Measurements from ENCODE around the gene COIL.
"Not testable (repeated sequence)": the region's sequence is repeated elsewhere in the genome, so short reads cannot be mapped to it uniquely, and the experiment has no call there.

Gene COIL

GRCh38 chr17:56965681-56966080 is 4.8 kb upstream of the COIL start:
- not testable (repeated sequence) for H3K27me3 Mint-ChIP-seq; H3K4me3 Mint-ChIP-seq; H3K27ac Mint-ChIP-seq; H3K36me3 Mint-ChIP-seq; H3K9me3 Mint-ChIP-seq (ENCODE audit: low read depth); H3K4me1 Mint-ChIP-seq (ENCODE audit: low read depth)

GRCh38 chr17:56965241-56965640 is 4.4 kb upstream of the COIL start:
- H3K36me3 Mint-ChIP-seq; H3K4me1 Mint-ChIP-seq (ENCODE audit: low read depth); H3K27ac Mint-ChIP-seq; H3K27me3 Mint-ChIP-seq; H3K4me3 Mint-ChIP-seq; H3K9me3 Mint-ChIP-seq (ENCODE audit: low read depth): not testable (repeated sequence)

- Mint-ChIP-seq H3K36me3 (no peaks in the 10 kb centered on the region), H3K4me1 (ENCODE audit: low read depth) (peaks cover 28% of the 10 kb centered on the region), H3K27ac (no peak overlapping the region), H3K9me3 (ENCODE audit: low read depth) (no peaks in the 10 kb centered on the region), H3K27me3 (no peaks in the 10 kb centered on the region), H3K4me3 (no peak overlapping the region)
Observed at GRCh38 chr17:56956992-56957391, 3.9 kb downstream of the COIL start.

DNA sequence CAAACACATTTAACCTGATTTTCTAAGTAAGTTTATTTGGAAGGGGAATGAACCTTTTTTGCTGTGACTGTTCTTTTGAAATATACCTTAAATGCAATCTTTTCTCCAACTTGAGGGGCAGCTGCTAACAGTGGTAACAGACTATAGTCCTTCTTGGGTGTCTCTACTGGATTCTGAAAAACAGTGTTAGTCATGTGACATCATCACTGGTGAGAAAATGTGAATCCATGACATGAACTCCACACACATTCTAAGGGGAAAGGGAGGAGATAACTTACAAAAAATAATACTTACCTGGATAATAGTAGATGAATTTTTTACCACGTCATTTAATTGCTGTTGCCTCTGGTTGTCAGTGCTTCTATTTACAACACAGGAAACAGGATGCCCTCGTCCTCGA is 11.3 kb downstream of the COIL start:
- Mint-ChIP-seq H3K4me3 (no peak overlapping the region), H3K4me1 (ENCODE audit: low read depth) (peaks cover 5% of the 10 kb centered on the region), H3K27ac (peak overlapping the region; percentile 46), H3K27me3 (no peaks in the 10 kb centered on the region), H3K36me3 (peaks cover 4% of the 10 kb centered on the region), H3K9me3 (ENCODE audit: low read depth) (no peaks in the 10 kb centered on the region)

DNA sequence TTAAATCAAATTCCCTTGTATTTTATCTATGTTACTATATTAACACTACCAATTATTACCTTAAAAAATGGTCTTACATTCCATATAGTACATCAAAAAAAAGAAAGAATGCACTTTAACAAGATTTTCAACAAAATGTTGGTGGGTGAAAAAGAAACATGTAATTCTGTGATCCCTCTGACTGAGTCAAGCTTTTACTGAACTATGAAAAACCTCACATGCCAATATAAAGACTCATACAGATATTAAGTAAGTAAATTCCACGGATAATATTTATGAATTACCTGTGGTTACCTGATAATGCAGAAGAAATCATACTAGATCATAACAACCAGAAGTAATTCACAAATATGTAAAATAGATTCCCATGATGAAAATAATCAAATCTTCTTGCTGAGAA is 12.4 kb downstream of the COIL start:
- Mint-ChIP-seq H3K4me3 (no peak overlapping the region), H3K36me3 (peaks cover 4% of the 10 kb centered on the region)

GRCh38 chr17:56947741-56948140 is 13.1 kb downstream of the COIL start:
- H3K9me3 Mint-ChIP-seq (ENCODE audit: low read depth), result no peaks in the 10 kb centered on the region
- H3K4me3 Mint-ChIP-seq, result no peak overlapping the region
- H3K4me1 Mint-ChIP-seq (ENCODE audit: low read depth), result peaks cover 3% of the 10 kb centered on the region
- H3K27ac Mint-ChIP-seq, result no peak overlapping the region
- H3K36me3 Mint-ChIP-seq, result peaks cover 4% of the 10 kb centered on the region
- no peaks in the 10 kb centered on the region for H3K27me3 Mint-ChIP-seq

More for the DNA sequence above, 12.4 kb downstream of the COIL start:
- Mint-ChIP-seq H3K27me3 (no peaks in the 10 kb centered on the region), H3K9me3 (ENCODE audit: low read depth) (no peaks in the 10 kb centered on the region), H3K4me1 (ENCODE audit: low read depth) (peaks cover 4% of the 10 kb centered on the region), H3K27ac (no peak overlapping the region)

DNA sequence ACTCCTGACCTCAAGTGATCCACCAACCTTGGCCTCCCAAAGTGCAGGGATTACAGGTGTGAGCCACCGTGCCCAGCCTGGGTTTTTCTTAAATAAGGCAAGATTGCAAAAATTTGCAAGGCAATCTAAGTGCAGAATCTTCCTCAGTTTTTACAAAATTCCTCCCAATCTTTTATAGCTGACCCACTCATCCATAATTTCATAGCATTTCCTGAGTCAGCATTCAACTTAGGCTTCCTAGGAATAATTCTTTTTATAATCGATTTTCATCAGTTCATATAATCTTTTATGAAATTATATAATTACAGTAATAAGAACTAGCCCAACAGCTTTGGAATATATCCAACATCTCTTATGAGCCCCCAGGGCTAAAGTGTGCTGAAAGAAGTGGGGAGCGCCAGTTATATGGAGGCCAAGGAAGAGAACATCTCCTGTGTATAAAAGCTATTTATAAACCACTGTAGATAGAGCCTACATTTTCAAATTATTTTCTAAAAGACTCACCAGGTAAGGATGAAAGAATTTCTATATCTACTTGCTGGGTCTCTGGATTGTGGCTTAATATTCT is 14.8 kb downstream of the COIL start:
- no peaks in the 10 kb centered on the region for H3K9me3 Mint-ChIP-seq (ENCODE audit: low read depth)
- H3K27ac Mint-ChIP-seq, result no peak overlapping the region
- H3K4me3 Mint-ChIP-seq, result no peak overlapping the region
- H3K27me3 Mint-ChIP-seq, result no peaks in the 10 kb centered on the region
- peaks cover 3% of the 10 kb centered on the region for H3K4me1 Mint-ChIP-seq (ENCODE audit: low read depth)
- H3K36me3 Mint-ChIP-seq, result peaks cover 7% of the 10 kb centered on the region

GRCh38 chr17:56943505-56944125 is 17.2 kb downstream of the COIL start:
- Mint-ChIP-seq H3K4me1 (ENCODE audit: low read depth) (no peaks in the 10 kb centered on the region), H3K4me3 (no peak overlapping the region), H3K27me3 (no peaks in the 10 kb centered on the region), H3K9me3 (ENCODE audit: low read depth) (no peaks in the 10 kb centered on the region), H3K27ac (no peak overlapping the region), H3K36me3 (peaks cover 8% of the 10 kb centered on the region)

- H3K4me1 Mint-ChIP-seq (ENCODE audit: low read depth), result peaks cover 6% of the 10 kb centered on the region
- H3K27me3 Mint-ChIP-seq, result no peaks in the 10 kb centered on the region
- no peak overlapping the region for H3K4me3 Mint-ChIP-seq
- H3K27ac Mint-ChIP-seq, result no peak overlapping the region
- H3K36me3 Mint-ChIP-seq, result peaks cover 17% of the 10 kb centered on the region
- H3K9me3 Mint-ChIP-seq (ENCODE audit: low read depth), result no peaks in the 10 kb centered on the region
Observed at GRCh38 chr17:56939869-56940484, 20.9 kb downstream of the COIL start.

GRCh38 chr17:56938206-56938605 is 22.6 kb downstream of the COIL start:
- H3K27me3 Mint-ChIP-seq; H3K4me3 Mint-ChIP-seq; H3K4me1 Mint-ChIP-seq (ENCODE audit: low read depth); H3K27ac Mint-ChIP-seq; H3K9me3 Mint-ChIP-seq (ENCODE audit: low read depth): not testable (repeated sequence)
- H3K36me3 Mint-ChIP-seq, result peaks cover 19% of the 10 kb centered on the region

DNA sequence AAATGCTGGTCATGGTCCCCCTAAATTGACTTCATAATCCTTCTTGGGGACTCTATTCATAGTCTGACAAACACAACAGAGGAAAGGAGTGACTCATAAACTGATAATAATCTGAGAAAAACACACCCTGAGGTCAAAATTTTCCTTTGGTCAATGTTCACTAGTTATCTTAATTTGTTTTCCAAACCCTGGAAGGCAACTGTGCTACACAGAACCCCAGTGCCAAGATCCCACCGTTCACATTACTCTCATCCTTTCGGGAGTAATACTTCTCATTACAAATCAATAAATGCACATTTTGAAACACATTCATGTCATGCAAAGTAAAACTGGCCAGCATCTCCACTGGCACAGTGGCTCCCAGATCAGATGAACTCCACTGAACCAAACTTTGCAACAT is 23.2 kb downstream of the COIL start:
- H3K27me3 Mint-ChIP-seq, result no peaks in the 10 kb centered on the region
- H3K4me1 Mint-ChIP-seq (ENCODE audit: low read depth), result peaks cover 6% of the 10 kb centered on the region
- no peaks in the 10 kb centered on the region for H3K9me3 Mint-ChIP-seq (ENCODE audit: low read depth)
- H3K4me3 Mint-ChIP-seq, result no peak overlapping the region
- H3K27ac Mint-ChIP-seq, result no peak overlapping the region
- H3K36me3 Mint-ChIP-seq, result peaks cover 19% of the 10 kb centered on the region

GRCh38 chr17:56936697-56937322 is 24.0 kb downstream of the COIL start:
- Mint-ChIP-seq H3K27me3 (no peaks in the 10 kb centered on the region), H3K9me3 (ENCODE audit: low read depth) (no peaks in the 10 kb centered on the region), H3K4me3 (no peak overlapping the region), H3K27ac (no peak overlapping the region), H3K4me1 (ENCODE audit: low read depth) (peaks cover 6% of the 10 kb centered on the region), H3K36me3 (peaks cover 22% of the 10 kb centered on the region)

GRCh38 chr17:56935461-56935860 is 25.4 kb downstream of the COIL start:
- H3K27me3 Mint-ChIP-seq, result no peaks in the 10 kb centered on the region
- no peak overlapping the region for H3K4me3 Mint-ChIP-seq
- H3K27ac Mint-ChIP-seq, result no peak overlapping the region
- peaks cover 26% of the 10 kb centered on the region for H3K36me3 Mint-ChIP-seq
- H3K4me1 Mint-ChIP-seq (ENCODE audit: low read depth), result peaks cover 6% of the 10 kb centered on the region
- H3K9me3 Mint-ChIP-seq (ENCODE audit: low read depth), result no peaks in the 10 kb centered on the region

DNA sequence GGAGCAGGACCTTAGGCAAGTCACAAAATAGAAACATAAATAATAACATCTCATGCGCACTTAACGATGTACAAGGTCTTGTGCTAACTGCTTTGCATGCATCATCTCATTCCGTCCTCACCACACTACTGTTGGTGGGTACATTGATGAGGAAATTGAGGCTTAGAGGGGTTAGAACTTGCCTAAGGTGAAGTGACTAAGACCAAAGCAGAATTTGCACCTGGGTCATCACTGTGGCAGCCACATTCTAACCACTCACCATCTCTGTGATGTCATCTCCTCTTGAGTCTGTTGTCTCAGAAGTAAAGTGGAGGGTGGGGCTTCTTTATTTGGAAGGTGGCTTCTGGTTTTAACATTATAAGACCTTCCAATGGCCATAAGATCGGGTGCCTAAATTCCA is 26.6 kb downstream of the COIL start:
- Mint-ChIP-seq H3K4me3 (no peak overlapping the region), H3K4me1 (ENCODE audit: low read depth) (peaks cover 6% of the 10 kb centered on the region), H3K27me3 (no peaks in the 10 kb centered on the region), H3K36me3 (peaks cover 27% of the 10 kb centered on the region), H3K27ac (no peak overlapping the region), H3K9me3 (ENCODE audit: low read depth) (no peaks in the 10 kb centered on the region)

DNA sequence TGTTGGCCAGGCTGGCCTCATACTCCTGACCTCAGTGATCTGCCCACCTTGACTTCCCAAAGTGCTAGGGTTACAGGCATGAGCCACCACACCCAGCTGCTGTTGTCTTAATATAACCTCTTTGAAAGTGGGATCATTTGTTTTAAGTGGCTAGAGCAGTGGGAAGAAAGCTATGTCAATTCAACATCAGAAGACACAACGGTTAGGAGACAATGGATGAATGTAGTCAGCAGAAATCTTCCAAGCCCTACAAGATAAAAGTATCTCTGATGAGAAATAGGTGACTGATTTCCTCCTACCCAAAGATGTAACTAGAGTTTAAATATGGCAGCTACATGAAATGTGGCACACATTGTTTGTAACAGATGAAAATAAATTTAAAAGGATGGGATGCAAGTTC is 27.0 kb downstream of the COIL start:
- H3K27ac Mint-ChIP-seq, result no peak overlapping the region
- H3K27me3 Mint-ChIP-seq, result no peaks in the 10 kb centered on the region
- no peaks in the 10 kb centered on the region for H3K9me3 Mint-ChIP-seq (ENCODE audit: low read depth)
- H3K4me3 Mint-ChIP-seq, result no peak overlapping the region
- peaks cover 6% of the 10 kb centered on the region for H3K4me1 Mint-ChIP-seq (ENCODE audit: low read depth)
- H3K36me3 Mint-ChIP-seq, result peaks cover 27% of the 10 kb centered on the region
